Heart left ventricle (tissue), 16 donors: ENCODE results near the gene DCAF4. TPM values are rescaled to one million over a fixed set of nuclear protein-coding genes. Genes with fewer than 3 reads are reported as not detected.

ENCODE experiments used
- ATAC-seq, 4 donors: fragments of 200-7000 bp; cut with Tn5 transposase; one replicate each; pipeline ENCODE4 v1.9.1; 2020 to 2022; ENCODE audit warnings: moderate library complexity in 4 of 4, mild to moderate bottlenecking in 3 of 4, moderate number of reproducible peaks in 1 of 4
- DNase-seq, 5 donors: peaks; one replicate each; pipeline ENCODE4 v3.0.0-alpha.2; 2020
- H3K27ac ChIP-seq, 12 donors: fragments of 200-600 bp; sonication (generic) in 4 of 12; one replicate each; pipeline versions ENCODE4 v1.5.0 to v1.8.0; 2016 to 2022; ENCODE audit warnings: mild to moderate bottlenecking in 2 of 12
- H3K27me3 ChIP-seq, 9 donors: fragments of 200-600 bp; sonication (generic) in 2 of 9; one replicate each; pipeline versions ENCODE4 v1.5.1 to v1.8.0; 2016 to 2022; ENCODE audit warnings: mild to moderate bottlenecking in 3 of 9
- H3K36me3 ChIP-seq, 9 donors: fragments of 200-600 bp; sonication (generic) in 2 of 9; one replicate each; pipeline versions ENCODE4 v1.5.0 to v1.8.0; 2018 to 2022; ENCODE audit warnings: mild to moderate bottlenecking in 2 of 9
- H3K4me1 ChIP-seq, 12 donors: fragments of 200-600 bp; sonication (generic) in 4 of 12; one replicate each; pipeline versions ENCODE4 v1.5.0 to v1.8.0; 2016 to 2022; ENCODE audit warnings: mild to moderate bottlenecking in 3 of 12
- H3K4me3 ChIP-seq, 12 donors: fragments of 200-600 bp; sonication (generic) in 4 of 12; one replicate each; pipeline versions ENCODE4 v1.5.0 to v1.8.0; 2017 to 2022; ENCODE audit warnings: mild to moderate bottlenecking in 9 of 12, moderate library complexity in 4 of 12
- H3K9me3 ChIP-seq, 12 donors: fragments of 200-600 bp; sonication (generic) in 4 of 12; one replicate each; pipeline versions ENCODE4 v1.5.0 to v1.8.0; 2016 to 2022; ENCODE audit warnings: mild to moderate bottlenecking in 1 of 12
- CTCF ChIP-seq, 12 donors: fragments of 200-600 bp; sonication (generic) in 4 of 12; IDR thresholded peaks; one replicate each; pipeline versions ENCODE4 v1.5.0 to v1.8.0; 2018 to 2022; ENCODE audit warnings: antibody characterized with exemption in 12 of 12, mild to moderate bottlenecking in 5 of 12
- POLR2A ChIP-seq, 2 donors: fragments of 450-650 bp; IDR thresholded peaks; one replicate each; pipeline ENCODE4 v1.6.1; 2017; ENCODE audit warnings: antibody characterized with exemption in 2 of 2, mild to moderate bottlenecking in 2 of 2, moderate library complexity in 2 of 2
- WGBS, 4 donors: extraction: QIAGEN DNeasy Blood & Tissue Kit in 2 of 4; methylation state at CpG; one replicate each; pipeline versions ENCODE4 v1.1.5 to v1.1.7; 2013 to 2018; 5-methylcytosine and 5-hydroxymethylcytosine counted together
- intact Hi-C, 10 donors: fragments of 100-400 bp; cut with DNase I; formaldehyde crosslinking; loops; one replicate each; pipeline versions ENCODE4 v1.11.1 to v1.14.2; 2022
- long read RNA-seq, 3 donors: library from polyadenylated mRNA; unstranded; transcript quantifications; one replicate each; pipeline ENCODE4 v2.0.0, GENCODE V29; 2020 to 2021
- polyA plus RNA-seq, 2 donors: library from polyadenylated mRNA; stranded (reverse); fragments of 200-250 nt; gene quantifications; one replicate each; pipeline ENCODE4 v1.2.3, GENCODE V29; 2013
- total RNA-seq, 9 donors: library from RNA; depleted of rRNA in 2 of 9; stranded (reverse); fragments of >200 nt in 2 of 9; fragmentation: NEBNext Ultra II Directional in 3 of 9; extraction: Animal tissue kit (Norgen Biotek cat#: 25700) in 3 of 9; gene quantifications; one replicate each; pipeline versions ENCODE4 v1.1.0 to v1.2.4, GENCODE V29; 2016 to 2023
- donor health status: ischemic (EF 13 %, LVEDD 7.1; RV severe dilation, severe dysfunction).
- donor health status: healthy with polysubstance abuse.
- donor health status: DM: no; HTN: yes; CAD: no.
- donor health status: DM: no; HTN: no; CAD: no.
- donor health status: ischemic (EF 25% LVEDD 6.9; RV normal size, moderate dysfunction).
- donor health status: ischemic (EF 25% LVEDD 5.7; RV mildly dilated, moderate dysfunction).
- donor health status: healthy.
- donor health status: DM: yes; HTN: yes; CAD: no.
- donor health status: ischemic (EF 35%, LVEDD 5.7; RV mildly dilated, moderate dysfunction).
- donor health status: nonischemic (EF 11% LVEDD 7.7; RV severe dilation, severe dysfunction).
- donor health status: DM: yes; HTN: yes; CAD: no.
- donor health status: PGD.
- donor health status: ischemic (EF 29% LVEDD 5.4; RV normal size, mild dysfunction).
- donor health status: nonischemic (EF 23%, LVEDD 6.1; RV moderate dilation, normal function).

Gene DCAF4
- total RNA-seq (10 to 100 TPM in 2 of 9 donors, 1 to 10 TPM in 7; 5.2 to 13.1 (median 8.6) TPM), polyA plus RNA-seq (10 to 100 TPM in 1 of 2 donors, 1 to 10 TPM in 1; 2.4 to 10.0 TPM)
- long read RNA-seq, donor 1, partial matches to known transcripts = 1 of 6 reads
- long read RNA-seq, donor 1, other reads (novel, unspliced or antisense) = 3 of 6 reads
- long read RNA-seq, donor 2, partial matches to known transcripts = 2 of 15 reads
- long read RNA-seq, donor 2, other reads (novel, unspliced or antisense) = 11 of 15 reads
- long read RNA-seq, donor 3, partial matches to known transcripts = 0 of 3 reads
- long read RNA-seq, donor 3, other reads (novel, unspliced or antisense) = 2 of 3 reads

GRCh38 chr14:72926292-72927028, at the start of gene DCAF4:
Gene DCAF4, plus strand, starts transcription at chr14:72926464. Its CDS starts 11,515 bp downstream, at chr14:72937979.
- peak; percentile 96 to 97 (median 97) for DNase-seq
- H3K36me3 ChIP-seq = no peaks in the 10 kb centered on the region
- no peak for TF ChIP-seq POLR2A (IDR thresholded peaks at IDR 0.05)
- no peak for TF ChIP-seq CTCF (IDR thresholded peaks at IDR 0.05)
- intact Hi-C loops = no loop called here
- peak within 1 kb of the TSS; percentile 63 to 94 (median 80) for H3K4me3 ChIP-seq
- peak; percentile 97 to 99 (median 98) for ATAC-seq
- peak within 1 kb of the TSS in 10 of 12 donors; percentile 17 to 72 (median 63) for H3K27ac ChIP-seq
- no peaks in the 10 kb centered on the region for H3K27me3 ChIP-seq
- H3K4me1 ChIP-seq = peaks cover 0 to 18% (median 4%) of the 10 kb centered on the region in 12 donors
- 0 to 2% (median 0%) methylated on average over 31 to 59 of the region's 59 CpGs for WGBS, 4 donors
- H3K9me3 ChIP-seq = no peaks in the 10 kb centered on the region

- peak overlapping the region in 2 of 12 donors; percentile 5 to 22 for H3K27ac ChIP-seq
- WGBS, 4 donors = 21 to 29% (median 25%) methylated on average over 4 of the region's 4 CpGs
- ATAC-seq = no peak
Observed at GRCh38 chr14:72876710-72877063, 49.6 kb upstream of the DCAF4 start.

GRCh38 chr14:72878746-72879145, 47.5 kb upstream of the DCAF4 start:
- 56 to 79% (median 66%) methylated on average over 5 of the region's 5 CpGs for WGBS, 4 donors
- DNase-seq (no peak), ATAC-seq (no peak)
- peaks cover 0 to 4% (median 0%) of the 10 kb centered on the region in 9 donors for H3K36me3 ChIP-seq
- no peaks in the 10 kb centered on the region for H3K27me3 ChIP-seq
- H3K27ac ChIP-seq = no peak overlapping the region
- peaks cover 0 to 86% (median 19%) of the 10 kb centered on the region in 12 donors for H3K4me1 ChIP-seq
- H3K4me3 ChIP-seq = no peak overlapping the region
- no peak for TF ChIP-seq POLR2A (IDR thresholded peaks at IDR 0.05)
- TF ChIP-seq CTCF (IDR thresholded peaks at IDR 0.05) = no peak
- H3K9me3 ChIP-seq = no peaks in the 10 kb centered on the region
- intact Hi-C loops = no loop called here

More at GRCh38 chr14:72876710-72877063, 49.6 kb upstream of the DCAF4 start:
- peaks cover 0 to 74% (median 8%) of the 10 kb centered on the region in 12 donors for H3K4me1 ChIP-seq
- intact Hi-C loops = no loop called here
- H3K27me3 ChIP-seq = no peaks in the 10 kb centered on the region
- no peak overlapping the region for H3K4me3 ChIP-seq
- DNase-seq = no peak
- TF ChIP-seq POLR2A (IDR thresholded peaks at IDR 0.05) = no peak
- no peak for TF ChIP-seq CTCF (IDR thresholded peaks at IDR 0.05)
- peaks cover 0 to 4% (median 0%) of the 10 kb centered on the region in 9 donors for H3K36me3 ChIP-seq
- H3K9me3 ChIP-seq = peaks cover 0 to 6% (median 0%) of the 10 kb centered on the region in 12 donors

GRCh38 chr14:72879431-72879830, 46.8 kb upstream of the DCAF4 start:
- no peak overlapping the region for H3K27ac ChIP-seq
- intact Hi-C loops = no loop called here

More at GRCh38 chr14:72879431-72879830, 46.8 kb upstream of the DCAF4 start:
- no peak for DNase-seq
- no peak for ATAC-seq
- peaks cover 0 to 91% (median 22%) of the 10 kb centered on the region in 12 donors for H3K4me1 ChIP-seq
- no peak overlapping the region for H3K4me3 ChIP-seq
- no peaks in the 10 kb centered on the region for H3K9me3 ChIP-seq
- TF ChIP-seq CTCF (IDR thresholded peaks at IDR 0.05) (no peak), POLR2A (IDR thresholded peaks at IDR 0.05) (no peak)
- H3K27me3 ChIP-seq = no peaks in the 10 kb centered on the region
- H3K36me3 ChIP-seq = peaks cover 0 to 4% (median 0%) of the 10 kb centered on the region in 9 donors
- WGBS, 4 donors = 78 to 85% (median 83%) methylated on average over 5 to 6 of the region's 6 CpGs
